Aorta (tissue), 5 donors: ENCODE data around the gene PLA2G4B. TPM values are rescaled to one million over a fixed set of nuclear protein-coding genes. Genes with fewer than 3 reads are reported as not detected.

Experiments
- ATAC-seq: fragments of 200-7000 bp; cut with Tn5 transposase; one replicate; pipeline ENCODE4 v1.9.1; 2022; ENCODE audit warnings: moderate library complexity; ENCODE audit not compliant: low FRiP score
- DNase-seq, 2 donors: peaks; one replicate each; pipeline ENCODE4 v3.0.0-alpha.2; 2020
- H3K27ac ChIP-seq, 2 donors: one replicate each; pipeline ENCODE4 v1.5.1; 2013; ENCODE audit warnings: low read length in 2 of 2, mild to moderate bottlenecking in 2 of 2, moderate library complexity in 2 of 2, control low read depth in 1 of 2, inconsistent platforms in 1 of 2, low read depth in 1 of 2
- H3K27me3 ChIP-seq, 2 donors: one replicate each; pipeline ENCODE4 v1.6.1; 2013; ENCODE audit warnings: control low read depth in 1 of 2, low read length in 1 of 2, mild to moderate bottlenecking in 1 of 2, moderate library complexity in 1 of 2; ENCODE audit not compliant: insufficient read depth in 2 of 2, control insufficient read depth in 1 of 2
- H3K36me3 ChIP-seq, 2 donors: one replicate each; pipeline ENCODE4 v1.6.1; 2013; ENCODE audit warnings: control low read depth in 1 of 2, low read length in 1 of 2, mild to moderate bottlenecking in 1 of 2; ENCODE audit not compliant: insufficient read depth in 2 of 2, control insufficient read depth in 1 of 2
- H3K4me1 ChIP-seq, 2 donors: one replicate each; pipeline ENCODE4 v1.6.1; 2013; ENCODE audit warnings: low read length in 2 of 2, control low read depth in 1 of 2, mild to moderate bottlenecking in 1 of 2, moderate library complexity in 1 of 2; ENCODE audit not compliant: insufficient read depth in 2 of 2, control insufficient read depth in 1 of 2
- H3K4me3 ChIP-seq, 2 donors: one replicate each; pipeline ENCODE4 v1.5.1; 2013; ENCODE audit warnings: low read length in 2 of 2, control low read depth in 1 of 2, mild to moderate bottlenecking in 1 of 2
- H3K9me3 ChIP-seq: one replicate; pipeline ENCODE4 v1.6.1; 2013; ENCODE audit warnings: mild to moderate bottlenecking, low read length; ENCODE audit not compliant: control insufficient read depth
- WGBS, 2 donors: extraction: QIAGEN DNeasy Blood & Tissue Kit; methylation state at CpG; one replicate each; pipeline ENCODE4 v1.1.7; 2013; 5-methylcytosine and 5-hydroxymethylcytosine counted together
- intact Hi-C, 2 donors: fragments of 100-400 bp; cut with DNase I; formaldehyde crosslinking; loops; one replicate each; pipeline versions ENCODE4 v1.14.2 to v1.15.0; 2022
- polyA plus RNA-seq, 2 donors: library from polyadenylated mRNA; stranded (reverse); fragments of 200-250 nt; gene quantifications; one replicate each; pipeline ENCODE4 v1.2.3, GENCODE V29; 2013
- total RNA-seq, 2 donors: library from RNA; stranded (reverse); fragmentation: NEBNext Ultra II Directional; extraction: Animal tissue kit (Norgen Biotek cat#: 25700); gene quantifications; one replicate each; pipeline ENCODE4 v1.2.1, GENCODE V29; 2021
- donor health status: healthy with polysubstance abuse.
- donor health status: Bipolar disorder and iron deficiency.
- donor health status: DM: no; HTN: no; CAD: no.
- donor health status: DM: no; HTN: no; CAD: no.
- donor health status: DM: yes; HTN: yes; CAD: no.

Gene PLA2G4B
- total and polyA plus RNA-seq, 4 donors, result 6.7 to 51.8 (median 12.7) TPM

- WGBS, 2 donors, result 74 to 79% methylated on average over 6 of the region's 6 CpGs
These were observed 10.6 kb downstream of the PLA2G4B start for GRCh38 chr15:41849204-41849603.

GRCh38 chr15:41849861-41850260 is 11.2 kb downstream of the PLA2G4B start:
- 33 to 42% methylated on average over 8 of the region's 8 CpGs for WGBS, 2 donors
- intact Hi-C loops, result no loop called here
- Histone ChIP-seq H3K4me1 (no peaks in the 10 kb centered on the region), H3K9me3 (no peaks in the 10 kb centered on the region), H3K4me3 (no peak overlapping the region), H3K27ac (no peak overlapping the region), H3K27me3 (no peaks in the 10 kb centered on the region), H3K36me3 (no peaks in the 10 kb centered on the region)
- ATAC-seq (no peak), DNase-seq (no peak)

More at GRCh38 chr15:41849204-41849603, 10.6 kb downstream of the PLA2G4B start:
- intact Hi-C loops, result no loop called here
- ATAC-seq (no peak), DNase-seq (no peak)
- Histone ChIP-seq H3K27ac (no peak overlapping the region), H3K4me1 (no peaks in the 10 kb centered on the region), H3K4me3 (no peak overlapping the region), H3K27me3 (no peaks in the 10 kb centered on the region), H3K9me3 (no peaks in the 10 kb centered on the region), H3K36me3 (no peaks in the 10 kb centered on the region)

GRCh38 chr15:41850482-41851166 is 12.0 kb downstream of the PLA2G4B start:
- 80 to 85% methylated on average over 16 of the region's 16 CpGs for WGBS, 2 donors
- no peaks in the 10 kb centered on the region for H3K4me1 ChIP-seq
- H3K27ac ChIP-seq, result no peak overlapping the region
- ATAC-seq (no peak), DNase-seq (no peak)
- intact Hi-C loops, result no loop called here
- no peaks in the 10 kb centered on the region for H3K9me3 ChIP-seq
- H3K27me3 ChIP-seq, result no peaks in the 10 kb centered on the region
- no peak overlapping the region for H3K4me3 ChIP-seq
- no peaks in the 10 kb centered on the region for H3K36me3 ChIP-seq

DNA sequence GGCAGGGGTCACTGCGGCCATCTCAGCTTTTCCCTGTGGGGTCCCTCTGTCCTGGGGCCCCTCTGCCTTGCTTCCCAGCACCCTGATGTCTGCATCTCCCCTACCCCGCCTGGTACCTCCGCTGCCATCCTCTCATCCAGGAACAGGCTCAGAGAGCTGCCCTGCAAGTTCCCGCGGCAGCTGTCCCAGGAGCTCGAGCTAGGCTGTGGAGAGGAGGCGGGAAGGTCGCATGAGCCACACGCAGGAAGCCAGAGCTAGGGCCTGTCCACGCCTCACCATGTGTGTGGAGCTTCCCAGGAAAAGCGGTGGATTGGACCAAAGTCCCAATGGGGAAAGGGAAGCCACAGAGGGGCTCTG is 12.5 kb downstream of the PLA2G4B start:
- intact Hi-C loops, result no loop called here
- 46 to 54% methylated on average over 11 of the region's 11 CpGs for whole genome bisulfite sequencing, 2 donors
- ATAC-seq, result no peak
- no peak for DNase-seq
- Histone ChIP-seq H3K27ac (no peak overlapping the region), H3K4me1 (no peaks in the 10 kb centered on the region), H3K9me3 (no peaks in the 10 kb centered on the region), H3K27me3 (no peaks in the 10 kb centered on the region), H3K36me3 (no peaks in the 10 kb centered on the region), H3K4me3 (no peak overlapping the region)

DNA sequence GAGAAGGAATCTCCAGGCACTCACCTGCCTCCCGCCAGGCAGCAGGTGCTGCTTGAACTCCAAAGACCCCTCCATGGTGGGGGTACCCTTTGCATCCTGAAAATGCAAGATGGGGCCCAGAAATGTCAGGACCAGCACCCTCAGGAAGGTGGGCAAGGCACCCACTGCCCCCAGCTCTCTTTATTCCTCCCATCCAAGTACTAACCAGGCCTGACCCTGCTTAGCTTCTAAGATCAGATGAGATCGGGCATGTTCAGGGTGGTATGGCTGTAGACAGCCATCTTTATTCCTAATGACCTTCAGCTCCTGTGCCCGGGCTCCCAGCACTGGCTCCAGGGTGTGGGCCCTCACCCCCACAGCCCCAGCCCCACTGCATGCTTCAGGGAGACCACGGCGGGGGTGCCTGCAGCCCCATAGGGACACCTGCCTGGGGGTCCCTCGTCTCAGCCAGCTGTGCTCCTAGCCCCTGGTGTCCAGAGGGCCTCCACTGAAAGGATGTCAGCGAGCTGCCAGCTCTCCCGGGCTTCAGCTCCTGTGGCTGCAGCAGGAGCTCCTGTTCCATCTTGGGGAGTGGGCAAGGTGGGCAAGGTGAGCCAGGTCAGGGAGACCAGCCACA is 13.2 kb downstream of the PLA2G4B start:
- DNase-seq (no peak), ATAC-seq (no peak)
- no peaks in the 10 kb centered on the region for H3K27me3 ChIP-seq
- H3K4me3 ChIP-seq, result no peak overlapping the region
- H3K9me3 ChIP-seq, result no peaks in the 10 kb centered on the region
- WGBS, 2 donors, result 80 to 81% methylated on average over 8 of the region's 8 CpGs
- no peaks in the 10 kb centered on the region for H3K4me1 ChIP-seq
- no peaks in the 10 kb centered on the region for H3K36me3 ChIP-seq
- intact Hi-C loops, result no loop called here
- H3K27ac ChIP-seq, result no peak overlapping the region

GRCh38 chr15:41852736-41853590 is 14.3 kb downstream of the PLA2G4B start:
- no peaks in the 10 kb centered on the region for H3K27me3 ChIP-seq
- no peak for ATAC-seq
- WGBS, 2 donors, result 70 to 78% methylated on average over 17 of the region's 17 CpGs

GRCh38 chr15:41853831-41854230 is 15.2 kb downstream of the PLA2G4B start:
- no peak for DNase-seq
- Histone ChIP-seq H3K36me3 (no peaks in the 10 kb centered on the region), H3K4me3 (no peak overlapping the region), H3K4me1 (no peaks in the 10 kb centered on the region), H3K27ac (no peak overlapping the region), H3K27me3 (no peaks in the 10 kb centered on the region), H3K9me3 (no peaks in the 10 kb centered on the region)
- intact Hi-C loops, result no loop called here
- no peak for ATAC-seq
- 84 to 85% methylated on average over 10 of the region's 10 CpGs for WGBS, 2 donors

More at GRCh38 chr15:41852736-41853590, 14.3 kb downstream of the PLA2G4B start:
- Histone ChIP-seq H3K36me3 (no peaks in the 10 kb centered on the region), H3K9me3 (no peaks in the 10 kb centered on the region), H3K4me3 (no peak overlapping the region), H3K4me1 (no peaks in the 10 kb centered on the region), H3K27ac (no peak overlapping the region)
- intact Hi-C loops, result no loop called here
- DNase-seq, result no peak

- Histone ChIP-seq H3K4me1 (no peaks in the 10 kb centered on the region), H3K27me3 (no peaks in the 10 kb centered on the region), H3K27ac (no peak overlapping the region), H3K36me3 (no peaks in the 10 kb centered on the region), H3K4me3 (no peak overlapping the region), H3K9me3 (no peaks in the 10 kb centered on the region)
- intact Hi-C loops, result no loop called here
- DNase-seq (no peak), ATAC-seq (no peak)
- WGBS, 2 donors, result 91 to 95% methylated on average over 9 of the region's 9 CpGs
These were observed 15.8 kb downstream of the PLA2G4B start for GRCh38 chr15:41854443-41854842.
